ENCODE data around the gene CALR3.

DNA sequence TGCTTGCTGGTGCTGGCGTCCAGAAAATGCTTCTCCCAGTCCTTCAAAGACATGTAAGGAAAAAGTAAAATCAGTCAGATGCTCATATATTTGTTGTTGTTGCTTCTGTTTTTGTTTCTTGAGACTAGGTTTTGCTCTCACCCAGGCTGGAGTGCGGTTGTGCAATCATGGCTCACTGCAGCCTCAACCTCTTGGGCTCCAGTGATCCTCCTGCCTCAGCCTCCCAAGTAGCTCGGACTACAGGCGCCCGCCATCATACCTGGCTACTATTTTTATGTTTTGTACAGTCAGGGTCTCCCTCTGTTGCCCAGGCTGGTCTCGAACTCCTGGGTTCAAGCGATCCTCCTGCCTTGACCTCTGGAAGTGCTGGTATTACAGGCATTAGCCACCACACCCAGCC lies 13.2 kb downstream of the CALR3 start:
- TF ChIP-seq, protein P1, sequence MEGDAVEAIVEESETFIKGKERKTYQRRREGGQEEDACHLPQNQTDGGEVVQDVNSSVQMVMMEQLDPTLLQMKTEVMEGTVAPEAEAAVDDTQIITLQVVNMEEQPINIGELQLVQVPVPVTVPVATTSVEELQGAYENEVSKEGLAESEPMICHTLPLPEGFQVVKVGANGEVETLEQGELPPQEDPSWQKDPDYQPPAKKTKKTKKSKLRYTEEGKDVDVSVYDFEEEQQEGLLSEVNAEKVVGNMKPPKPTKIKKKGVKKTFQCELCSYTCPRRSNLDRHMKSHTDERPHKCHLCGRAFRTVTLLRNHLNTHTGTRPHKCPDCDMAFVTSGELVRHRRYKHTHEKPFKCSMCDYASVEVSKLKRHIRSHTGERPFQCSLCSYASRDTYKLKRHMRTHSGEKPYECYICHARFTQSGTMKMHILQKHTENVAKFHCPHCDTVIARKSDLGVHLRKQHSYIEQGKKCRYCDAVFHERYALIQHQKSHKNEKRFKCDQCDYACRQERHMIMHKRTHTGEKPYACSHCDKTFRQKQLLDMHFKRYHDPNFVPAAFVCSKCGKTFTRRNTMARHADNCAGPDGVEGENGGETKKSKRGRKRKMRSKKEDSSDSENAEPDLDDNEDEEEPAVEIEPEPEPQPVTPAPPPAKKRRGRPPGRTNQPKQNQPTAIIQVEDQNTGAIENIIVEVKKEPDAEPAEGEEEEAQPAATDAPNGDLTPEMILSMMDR (IDR thresholded peaks at IDR 0.05 in 2 of 3, conservative IDR thresholded peaks at IDR 0.05 in 1 of 3; ENCODE audit: control insufficient read depth in 2 of 3, extremely low read depth in 1 of 3, insufficient read depth in 1 of 3, low read depth in 3 of 3, low read length in 3 of 3), result no peak
- TF ChIP-seq, protein P2, sequence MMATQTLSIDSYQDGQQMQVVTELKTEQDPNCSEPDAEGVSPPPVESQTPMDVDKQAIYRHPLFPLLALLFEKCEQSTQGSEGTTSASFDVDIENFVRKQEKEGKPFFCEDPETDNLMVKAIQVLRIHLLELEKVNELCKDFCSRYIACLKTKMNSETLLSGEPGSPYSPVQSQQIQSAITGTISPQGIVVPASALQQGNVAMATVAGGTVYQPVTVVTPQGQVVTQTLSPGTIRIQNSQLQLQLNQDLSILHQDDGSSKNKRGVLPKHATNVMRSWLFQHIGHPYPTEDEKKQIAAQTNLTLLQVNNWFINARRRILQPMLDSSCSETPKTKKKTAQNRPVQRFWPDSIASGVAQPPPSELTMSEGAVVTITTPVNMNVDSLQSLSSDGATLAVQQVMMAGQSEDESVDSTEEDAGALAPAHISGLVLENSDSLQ (IDR thresholded peaks at IDR 0.05), result no peak
- no peak for TF ChIP-seq FOS (IDR thresholded peaks at IDR 0.05; ENCODE audit: borderline replicate concordance, extremely low read depth, insufficient read length)
- no peak for TF ChIP-seq MXI1 (IDR thresholded peaks at IDR 0.05; ENCODE audit: low read depth, low read length)
- no peak for TF ChIP-seq TCF12 (IDR thresholded peaks at IDR 0.05; ENCODE audit: low read depth, low read length)
- TF ChIP-seq, protein P3, sequence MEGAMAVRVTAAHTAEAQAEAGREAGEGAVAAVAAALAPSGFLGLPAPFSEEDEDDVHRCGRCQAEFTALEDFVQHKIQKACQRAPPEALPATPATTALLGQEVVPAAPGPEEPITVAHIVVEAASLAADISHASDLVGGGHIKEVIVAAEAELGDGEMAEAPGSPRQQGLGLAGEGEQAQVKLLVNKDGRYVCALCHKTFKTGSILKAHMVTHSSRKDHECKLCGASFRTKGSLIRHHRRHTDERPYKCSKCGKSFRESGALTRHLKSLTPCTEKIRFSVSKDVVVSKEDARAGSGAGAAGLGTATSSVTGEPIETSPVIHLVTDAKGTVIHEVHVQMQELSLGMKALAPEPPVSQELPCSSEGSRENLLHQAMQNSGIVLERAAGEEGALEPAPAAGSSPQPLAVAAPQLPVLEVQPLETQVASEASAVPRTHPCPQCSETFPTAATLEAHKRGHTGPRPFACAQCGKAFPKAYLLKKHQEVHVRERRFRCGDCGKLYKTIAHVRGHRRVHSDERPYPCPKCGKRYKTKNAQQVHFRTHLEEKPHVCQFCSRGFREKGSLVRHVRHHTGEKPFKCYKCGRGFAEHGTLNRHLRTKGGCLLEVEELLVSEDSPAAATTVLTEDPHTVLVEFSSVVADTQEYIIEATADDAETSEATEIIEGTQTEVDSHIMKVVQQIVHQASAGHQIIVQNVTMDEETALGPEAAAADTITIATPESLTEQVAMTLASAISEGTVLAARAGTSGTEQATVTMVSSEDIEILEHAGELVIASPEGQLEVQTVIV (IDR thresholded peaks at IDR 0.05; ENCODE audit: borderline replicate concordance, partially characterized antibody), result no peak
- no peak for TF ChIP-seq ZSCAN29 (IDR thresholded peaks at IDR 0.05)
- TF ChIP-seq TAF1 (IDR thresholded peaks at IDR 0.05; ENCODE audit: borderline replicate concordance, low read depth, low read length), result no peak
- TF ChIP-seq, protein P4, sequence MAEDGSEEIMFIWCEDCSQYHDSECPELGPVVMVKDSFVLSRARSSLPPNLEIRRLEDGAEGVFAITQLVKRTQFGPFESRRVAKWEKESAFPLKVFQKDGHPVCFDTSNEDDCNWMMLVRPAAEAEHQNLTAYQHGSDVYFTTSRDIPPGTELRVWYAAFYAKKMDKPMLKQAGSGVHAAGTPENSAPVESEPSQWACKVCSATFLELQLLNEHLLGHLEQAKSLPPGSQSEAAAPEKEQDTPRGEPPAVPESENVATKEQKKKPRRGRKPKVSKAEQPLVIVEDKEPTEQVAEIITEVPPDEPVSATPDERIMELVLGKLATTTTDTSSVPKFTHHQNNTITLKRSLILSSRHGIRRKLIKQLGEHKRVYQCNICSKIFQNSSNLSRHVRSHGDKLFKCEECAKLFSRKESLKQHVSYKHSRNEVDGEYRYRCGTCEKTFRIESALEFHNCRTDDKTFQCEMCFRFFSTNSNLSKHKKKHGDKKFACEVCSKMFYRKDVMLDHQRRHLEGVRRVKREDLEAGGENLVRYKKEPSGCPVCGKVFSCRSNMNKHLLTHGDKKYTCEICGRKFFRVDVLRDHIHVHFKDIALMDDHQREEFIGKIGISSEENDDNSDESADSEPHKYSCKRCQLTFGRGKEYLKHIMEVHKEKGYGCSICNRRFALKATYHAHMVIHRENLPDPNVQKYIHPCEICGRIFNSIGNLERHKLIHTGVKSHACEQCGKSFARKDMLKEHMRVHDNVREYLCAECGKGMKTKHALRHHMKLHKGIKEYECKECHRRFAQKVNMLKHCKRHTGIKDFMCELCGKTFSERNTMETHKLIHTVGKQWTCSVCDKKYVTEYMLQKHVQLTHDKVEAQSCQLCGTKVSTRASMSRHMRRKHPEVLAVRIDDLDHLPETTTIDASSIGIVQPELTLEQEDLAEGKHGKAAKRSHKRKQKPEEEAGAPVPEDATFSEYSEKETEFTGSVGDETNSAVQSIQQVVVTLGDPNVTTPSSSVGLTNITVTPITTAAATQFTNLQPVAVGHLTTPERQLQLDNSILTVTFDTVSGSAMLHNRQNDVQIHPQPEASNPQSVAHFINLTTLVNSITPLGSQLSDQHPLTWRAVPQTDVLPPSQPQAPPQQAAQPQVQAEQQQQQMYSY (CRISPR knock-in tag; IDR thresholded peaks at IDR 0.05), result no peak
- no peak for TF ChIP-seq NRF1 (conservative IDR thresholded peaks at IDR 0.05; ENCODE audit: low read depth, low read length)
- TF ChIP-seq EP300 (IDR thresholded peaks at IDR 0.05; ENCODE audit: borderline replicate concordance in 1 of 2, control insufficient read depth in 1 of 2, low read depth in 2 of 2, low read length in 2 of 2), result no peak
- TF ChIP-seq, protein P5, sequence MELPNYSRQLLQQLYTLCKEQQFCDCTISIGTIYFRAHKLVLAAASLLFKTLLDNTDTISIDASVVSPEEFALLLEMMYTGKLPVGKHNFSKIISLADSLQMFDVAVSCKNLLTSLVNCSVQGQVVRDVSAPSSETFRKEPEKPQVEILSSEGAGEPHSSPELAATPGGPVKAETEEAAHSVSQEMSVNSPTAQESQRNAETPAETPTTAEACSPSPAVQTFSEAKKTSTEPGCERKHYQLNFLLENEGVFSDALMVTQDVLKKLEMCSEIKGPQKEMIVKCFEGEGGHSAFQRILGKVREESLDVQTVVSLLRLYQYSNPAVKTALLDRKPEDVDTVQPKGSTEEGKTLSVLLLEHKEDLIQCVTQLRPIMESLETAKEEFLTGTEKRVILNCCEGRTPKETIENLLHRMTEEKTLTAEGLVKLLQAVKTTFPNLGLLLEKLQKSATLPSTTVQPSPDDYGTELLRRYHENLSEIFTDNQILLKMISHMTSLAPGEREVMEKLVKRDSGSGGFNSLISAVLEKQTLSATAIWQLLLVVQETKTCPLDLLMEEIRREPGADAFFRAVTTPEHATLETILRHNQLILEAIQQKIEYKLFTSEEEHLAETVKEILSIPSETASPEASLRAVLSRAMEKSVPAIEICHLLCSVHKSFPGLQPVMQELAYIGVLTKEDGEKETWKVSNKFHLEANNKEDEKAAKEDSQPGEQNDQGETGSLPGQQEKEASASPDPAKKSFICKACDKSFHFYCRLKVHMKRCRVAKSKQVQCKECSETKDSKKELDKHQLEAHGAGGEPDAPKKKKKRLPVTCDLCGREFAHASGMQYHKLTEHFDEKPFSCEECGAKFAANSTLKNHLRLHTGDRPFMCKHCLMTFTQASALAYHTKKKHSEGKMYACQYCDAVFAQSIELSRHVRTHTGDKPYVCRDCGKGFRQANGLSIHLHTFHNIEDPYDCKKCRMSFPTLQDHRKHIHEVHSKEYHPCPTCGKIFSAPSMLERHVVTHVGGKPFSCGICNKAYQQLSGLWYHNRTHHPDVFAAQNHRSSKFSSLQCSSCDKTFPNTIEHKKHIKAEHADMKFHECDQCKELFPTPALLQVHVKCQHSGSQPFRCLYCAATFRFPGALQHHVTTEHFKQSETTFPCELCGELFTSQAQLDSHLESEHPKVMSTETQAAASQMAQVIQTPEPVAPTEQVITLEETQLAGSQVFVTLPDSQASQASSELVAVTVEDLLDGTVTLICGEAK (IDR thresholded peaks at IDR 0.05; ENCODE audit: borderline replicate concordance), result no peak
- no peak for TF ChIP-seq SPI1 (IDR thresholded peaks at IDR 0.05; ENCODE audit: borderline replicate concordance, insufficient read depth, low read depth, low read length)

All from GM12878 (cell line).